Measurements from ENCODE around the gene LUM.

- TF ChIP-seq CTCF (IDR thresholded peaks at IDR 0.05 in 8 of 11, conservative IDR thresholded peaks at IDR 0.05 in 3 of 11) (no peak), POLR2AphosphoS5 (IDR thresholded peaks at IDR 0.05) (no peak)
These were observed 46.7 kb downstream of the LUM start for GRCh38 chr12:91064640-91065039.
